Endodermal cell (in vitro differentiated cells): Measurements from ENCODE around the gene DDC. TPM values are rescaled to one million over a fixed set of nuclear protein-coding genes. Genes with fewer than 3 reads are reported as not detected.

ENCODE experiments used
- DNase-seq: peaks from one replicate; pipeline ENCODE4 v3.0.0-alpha.2; 2017
- H3K27ac ChIP-seq: 2 replicates; pipeline ENCODE4 v1.5.1; 2013; ENCODE audit warnings: mild to moderate bottlenecking, low read depth, low read length, moderate library complexity
- H3K27me3 ChIP-seq: 2 replicates; pipeline ENCODE4 v1.6.1; 2013; ENCODE audit warnings: mild to moderate bottlenecking, low read length, moderate library complexity; ENCODE audit not compliant: insufficient read depth, control insufficient read depth, poor library complexity, severe bottlenecking
- H3K36me3 ChIP-seq: 2 replicates; pipeline ENCODE4 v1.7.0; 2013; ENCODE audit warnings: mild to moderate bottlenecking, low read length, moderate library complexity; ENCODE audit not compliant: control insufficient read depth, insufficient read depth
- H3K4me1 ChIP-seq: one replicate; pipeline ENCODE4 v1.7.0; 2013; ENCODE audit warnings: low read length; ENCODE audit not compliant: control insufficient read depth, insufficient read depth
- H3K4me3 ChIP-seq: 2 replicates; pipeline ENCODE4 v1.5.1; 2013; ENCODE audit warnings: mild to moderate bottlenecking, low read length, moderate library complexity
- H3K9ac ChIP-seq: 2 replicates; pipeline ENCODE4 v1.6.1; 2013; ENCODE audit warnings: mild to moderate bottlenecking, low read length, moderate library complexity; ENCODE audit not compliant: poor library complexity, severe bottlenecking; ENCODE audit errors: extremely low read depth
- H3K9me3 ChIP-seq: 2 replicates; pipeline ENCODE4 v1.6.1; 2013; ENCODE audit warnings: mild to moderate bottlenecking, low read length, moderate library complexity; ENCODE audit not compliant: control insufficient read depth
- H3K27ac Mint-ChIP-seq: 2 replicates; pipeline ENCODE4 v1.8.0; 2020; ENCODE audit warnings: mixed read lengths
- H3K27me3 Mint-ChIP-seq: 2 replicates; pipeline ENCODE4 v1.8.0; 2021; ENCODE audit warnings: mild to moderate bottlenecking, mixed read lengths; ENCODE audit not compliant: insufficient read depth
- H3K36me3 Mint-ChIP-seq: 2 replicates; pipeline ENCODE4 v1.8.0; 2020; ENCODE audit warnings: low read depth, mixed read lengths
- H3K4me1 Mint-ChIP-seq: 2 replicates; pipeline ENCODE4 v1.8.0; 2020; ENCODE audit warnings: mixed read lengths
- H3K4me3 Mint-ChIP-seq: 2 replicates; pipeline ENCODE4 v1.8.0; 2020; ENCODE audit warnings: mild to moderate bottlenecking, moderate library complexity, mixed read lengths
- H3K9me3 Mint-ChIP-seq: 2 replicates; pipeline ENCODE4 v1.8.0; 2020; ENCODE audit warnings: mild to moderate bottlenecking, mixed read lengths
- WGBS, 2 experiments: methylation state at CpG; one replicate each; pipeline versions ENCODE4 v1.1.5 to v1.1.7; 2013; ENCODE audit warnings: missing lambda C conversion rate in 2 of 2, mixed read lengths in 1 of 2; ENCODE audit not compliant: insufficient coverage in 1 of 2, insufficient read length in 1 of 2; 5-methylcytosine and 5-hydroxymethylcytosine counted together
- total RNA-seq, 2 donors: library from RNA; stranded (reverse); fragmentation: NEBNext Ultra II Directional in 1 of 2; extraction: Animal tissue kit (Norgen Biotek cat#: 25700) in 1 of 2; gene quantifications; 2 replicates in 1 of 2; 3 replicates in 1 of 2; pipeline ENCODE4 v1.2.1, GENCODE V29; 2021
- TF ChIP-seq, protein P1 (sequence below): fragments of 200-600 bp; sonication (generic); conservative IDR thresholded peaks from 2 replicates; pipeline ENCODE4 v1.5.0; 2021; ENCODE audit warnings: antibody characterized with exemption, mild to moderate bottlenecking

Gene DDC
- total RNA-seq, 2 donors from 2014 or later: 1.1 TPM

DNA sequence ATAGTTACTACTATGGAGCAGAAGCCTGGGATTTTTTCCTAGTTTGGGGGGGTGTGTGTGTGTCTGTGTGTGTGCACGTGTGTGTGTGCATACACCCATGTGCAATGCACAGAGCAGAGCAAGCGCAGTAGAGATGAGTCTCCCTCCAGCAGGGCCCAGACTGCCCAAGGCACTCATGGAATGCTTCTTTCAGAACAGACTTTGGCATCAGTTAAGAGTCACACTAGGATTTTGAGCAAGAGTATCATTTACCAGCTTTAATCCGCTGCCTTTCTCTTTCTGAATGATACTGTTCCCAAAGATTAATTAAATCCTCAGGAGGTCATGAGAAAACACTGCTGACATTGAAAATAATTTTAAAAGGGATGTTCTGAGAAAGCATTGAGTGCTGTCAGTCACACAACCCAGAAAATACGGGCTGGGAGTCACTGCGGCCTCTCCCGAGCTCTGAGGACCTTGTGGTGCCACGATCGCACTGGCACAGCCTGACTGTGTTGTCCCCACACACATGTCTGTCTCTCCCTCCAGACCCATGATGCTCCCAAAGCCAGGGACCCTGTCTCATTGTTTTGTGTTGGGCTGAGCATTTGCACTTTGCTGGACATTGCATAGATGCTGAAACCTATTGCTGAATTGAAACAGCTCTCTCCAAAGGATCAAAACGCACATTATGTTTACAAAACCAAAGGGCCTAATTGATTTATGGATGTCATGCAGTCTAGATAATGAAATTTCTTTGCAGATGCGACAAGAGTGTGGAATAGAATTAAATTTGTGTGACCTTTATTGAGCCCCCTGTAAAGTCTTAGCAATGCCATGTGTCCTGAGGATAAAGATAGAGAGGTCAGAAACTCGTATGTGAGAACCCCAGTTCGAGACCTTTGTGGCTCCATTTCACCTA lies 60.3 kb downstream of the DDC start:
- Histone ChIP-seq H3K9ac (no peak overlapping the region), H3K4me3 (no peak overlapping the region), H3K36me3 (no peaks in the 10 kb centered on the region), H3K27ac (no peak overlapping the region), H3K27me3 (no peaks in the 10 kb centered on the region), H3K9me3 (no peaks in the 10 kb centered on the region), H3K4me1 (no peaks in the 10 kb centered on the region)
- TF ChIP-seq, protein P1, sequence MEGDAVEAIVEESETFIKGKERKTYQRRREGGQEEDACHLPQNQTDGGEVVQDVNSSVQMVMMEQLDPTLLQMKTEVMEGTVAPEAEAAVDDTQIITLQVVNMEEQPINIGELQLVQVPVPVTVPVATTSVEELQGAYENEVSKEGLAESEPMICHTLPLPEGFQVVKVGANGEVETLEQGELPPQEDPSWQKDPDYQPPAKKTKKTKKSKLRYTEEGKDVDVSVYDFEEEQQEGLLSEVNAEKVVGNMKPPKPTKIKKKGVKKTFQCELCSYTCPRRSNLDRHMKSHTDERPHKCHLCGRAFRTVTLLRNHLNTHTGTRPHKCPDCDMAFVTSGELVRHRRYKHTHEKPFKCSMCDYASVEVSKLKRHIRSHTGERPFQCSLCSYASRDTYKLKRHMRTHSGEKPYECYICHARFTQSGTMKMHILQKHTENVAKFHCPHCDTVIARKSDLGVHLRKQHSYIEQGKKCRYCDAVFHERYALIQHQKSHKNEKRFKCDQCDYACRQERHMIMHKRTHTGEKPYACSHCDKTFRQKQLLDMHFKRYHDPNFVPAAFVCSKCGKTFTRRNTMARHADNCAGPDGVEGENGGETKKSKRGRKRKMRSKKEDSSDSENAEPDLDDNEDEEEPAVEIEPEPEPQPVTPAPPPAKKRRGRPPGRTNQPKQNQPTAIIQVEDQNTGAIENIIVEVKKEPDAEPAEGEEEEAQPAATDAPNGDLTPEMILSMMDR: no peak
- 93 to 98% methylated on average over 8 to 12 of the region's 12 CpGs for WGBS, 2 experiments
- Mint-ChIP-seq H3K4me3 (no peak overlapping the region), H3K27me3 (peaks cover 5% of the 10 kb centered on the region), H3K9me3 (peaks cover 4% of the 10 kb centered on the region), H3K4me1 (no peaks in the 10 kb centered on the region), H3K27ac (no peak overlapping the region), H3K36me3 (no peaks in the 10 kb centered on the region)
- no peak for DNase-seq

GRCh38 chr7:50502947-50503346 lies 62.3 kb downstream of the DDC start:
- Mint-ChIP-seq H3K27me3 (peaks cover 24% of the 10 kb centered on the region), H3K9me3 (peaks cover 4% of the 10 kb centered on the region), H3K4me1 (peaks cover 5% of the 10 kb centered on the region), H3K4me3 (no peak overlapping the region), H3K27ac (no peak overlapping the region), H3K36me3 (no peaks in the 10 kb centered on the region)
- TF ChIP-seq, protein P1: no peak
- Histone ChIP-seq H3K4me1 (no peaks in the 10 kb centered on the region), H3K9me3 (no peaks in the 10 kb centered on the region), H3K4me3 (no peak overlapping the region), H3K9ac (no peak overlapping the region), H3K27me3 (no peaks in the 10 kb centered on the region), H3K36me3 (no peaks in the 10 kb centered on the region), H3K27ac (no peak overlapping the region)
- DNase-seq: no peak
- 91% methylated on average over 5 of the region's 5 CpGs; no CpG with 5 or more reads in 1 of the 2 experiments for WGBS, 2 experiments

DNA sequence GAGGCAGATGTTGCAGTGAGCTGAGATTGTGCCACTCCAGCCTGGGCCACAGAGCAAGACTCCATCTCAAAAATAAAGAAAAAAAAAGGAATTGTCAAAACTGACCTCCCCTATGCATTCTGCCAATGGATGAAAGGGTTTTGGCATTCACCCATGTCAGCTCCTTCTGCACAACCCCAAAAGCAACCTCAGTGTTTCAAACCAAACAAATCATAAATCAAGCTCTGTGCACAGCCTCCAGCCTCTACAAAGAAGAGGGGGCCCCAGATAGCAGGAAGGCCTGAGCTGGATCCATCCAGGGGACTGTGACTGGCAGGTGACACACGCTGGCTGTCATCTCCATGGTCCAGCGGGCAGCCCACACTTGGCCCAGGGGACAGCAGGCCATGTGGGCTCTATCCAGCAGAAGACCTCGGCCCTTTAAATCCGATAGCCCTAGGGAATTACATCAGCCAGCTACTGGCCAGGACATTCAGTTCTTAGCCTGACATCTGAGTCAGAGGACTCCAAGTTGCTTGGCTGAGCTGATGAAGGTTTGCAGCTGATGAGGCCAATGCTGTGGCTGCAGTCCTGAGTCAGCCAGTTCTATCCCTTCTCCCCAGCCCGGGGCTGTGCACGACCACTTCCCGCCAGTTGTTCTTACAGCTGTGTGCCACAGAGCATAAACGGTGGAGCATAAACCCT lies 63.1 kb downstream of the DDC start:
- TF ChIP-seq, protein P1: no peak
- peaks cover 24% of the 10 kb centered on the region for H3K27me3 Mint-ChIP-seq
- H3K4me3 Mint-ChIP-seq: no peak overlapping the region
- H3K9me3 ChIP-seq: no peaks in the 10 kb centered on the region
- peaks cover 13% of the 10 kb centered on the region for H3K4me1 Mint-ChIP-seq
- no peak overlapping the region for H3K4me3 ChIP-seq
- 92 to 93% methylated on average over 8 of the region's 8 CpGs for WGBS, 2 experiments
- H3K27ac Mint-ChIP-seq: no peak overlapping the region
- no peak overlapping the region for H3K27ac ChIP-seq
- H3K4me1 ChIP-seq: no peaks in the 10 kb centered on the region
- no peak for DNase-seq
- H3K27me3 ChIP-seq: no peaks in the 10 kb centered on the region
- no peak overlapping the region for H3K9ac ChIP-seq
- H3K36me3 Mint-ChIP-seq: no peaks in the 10 kb centered on the region
- no peaks in the 10 kb centered on the region for H3K36me3 ChIP-seq
- H3K9me3 Mint-ChIP-seq: peaks cover 4% of the 10 kb centered on the region
